ENCODE measurements around the gene PCARE. TPM values are rescaled to one million over a fixed set of nuclear protein-coding genes. Genes with fewer than 3 reads are reported as not detected.

PCARE gene
- polyA plus RNA-seq, 1 donor from 2014 or later: not detected

DNA sequence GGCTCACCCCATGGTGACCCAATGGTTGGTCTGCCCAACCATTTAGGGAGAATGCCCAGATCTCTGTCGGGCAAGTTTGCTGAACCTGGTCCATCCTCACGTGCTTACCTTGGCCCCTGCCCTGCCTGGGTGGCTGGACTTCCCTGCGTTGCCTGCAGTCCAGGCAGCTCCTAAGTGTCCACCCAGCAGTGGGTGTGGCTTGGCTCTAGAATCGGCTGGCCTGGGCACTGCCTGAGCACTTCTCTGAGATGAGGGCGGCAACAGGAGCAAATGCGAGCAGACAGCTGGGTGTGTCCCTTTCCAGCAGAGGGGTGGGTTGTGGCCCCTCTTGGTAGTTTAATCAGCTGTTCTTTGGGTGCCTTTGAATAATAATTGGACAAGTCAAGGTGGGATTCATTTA lies 11.3 kb downstream of the PCARE start:
- TF ChIP-seq MXI1 (conservative IDR thresholded peaks at IDR 0.05; ENCODE audit: poor library complexity, severe bottlenecking): no peak
- no peaks in the 10 kb centered on the region for H3F3A ChIP-seq (ENCODE audit: insufficient read depth, low read length, poor library complexity, severe bottlenecking)
- H4K20me1 ChIP-seq (ENCODE audit: insufficient read depth): no peaks in the 10 kb centered on the region
- no peaks in the 10 kb centered on the region for H3K27me3 ChIP-seq (ENCODE audit: insufficient read depth, low read depth, low read length)
- no peaks in the 10 kb centered on the region for H3K9me3 ChIP-seq (ENCODE audit: low read length)
- no peak overlapping the region for H3K27ac ChIP-seq (ENCODE audit: low read length)
- no peaks in the 10 kb centered on the region for H3K36me3 ChIP-seq (ENCODE audit: insufficient read depth, low read length)
- H3K79me2 ChIP-seq (replicated peaks; ENCODE audit: insufficient read depth, low read length): no peaks in the 10 kb centered on the region
- H3K4me3 ChIP-seq (ENCODE audit: low read length): no peak overlapping the region
- H3K9me2 ChIP-seq (ENCODE audit: insufficient read depth, low read length): no peaks in the 10 kb centered on the region
- H3K4me2 ChIP-seq (ENCODE audit: low read length): no peak overlapping the region
- no peak overlapping the region for H3K9ac ChIP-seq (ENCODE audit: low read length)
- no peak overlapping the region for H2AFZ ChIP-seq (ENCODE audit: low read depth, low read length)

DNA sequence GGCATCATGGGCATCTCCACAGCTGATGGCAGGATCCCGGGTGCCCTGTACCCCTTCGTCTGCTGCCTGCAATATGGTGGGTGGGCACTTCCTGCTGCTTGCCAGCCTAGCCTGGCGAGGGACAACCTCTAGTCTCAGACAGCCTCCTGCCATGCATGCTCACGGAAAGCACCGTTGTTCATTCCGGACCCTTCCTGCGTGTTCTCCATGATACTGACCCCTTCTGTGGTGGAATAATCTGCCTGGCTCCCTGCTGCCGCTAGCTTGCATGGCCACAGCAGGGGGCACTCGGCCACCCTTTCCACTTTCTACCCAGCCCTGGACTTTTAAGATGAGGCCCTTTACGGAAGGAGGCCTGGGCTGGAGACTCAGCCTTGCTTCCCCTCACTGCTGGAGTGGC lies 12.0 kb downstream of the PCARE start:
- Histone ChIP-seq H3K9ac (ENCODE audit: low read length) (no peak overlapping the region), H3K27ac (ENCODE audit: low read length) (no peak overlapping the region)
- TF ChIP-seq EP300 (conservative IDR thresholded peaks at IDR 0.05; ENCODE audit: poor library complexity, severe bottlenecking): no peak
- TF ChIP-seq TAF1 (IDR thresholded peaks at IDR 0.05; ENCODE audit: low read depth): no peak
- no peak for TF ChIP-seq RAD21 (conservative IDR thresholded peaks at IDR 0.05)
- no peak for TF ChIP-seq EZH2 (IDR thresholded peaks at IDR 0.05; ENCODE audit: borderline replicate concordance, insufficient read depth, low read length, poor library complexity, severe bottlenecking)
- no peak for TF ChIP-seq CTCF (IDR thresholded peaks at IDR 0.05; ENCODE audit: poor library complexity, severe bottlenecking)
- TF ChIP-seq POLR2AphosphoS5 (IDR thresholded peaks at IDR 0.05): no peak
- no peak for TF ChIP-seq MXI1 (conservative IDR thresholded peaks at IDR 0.05; ENCODE audit: poor library complexity, severe bottlenecking)
- TF ChIP-seq, protein P1, sequence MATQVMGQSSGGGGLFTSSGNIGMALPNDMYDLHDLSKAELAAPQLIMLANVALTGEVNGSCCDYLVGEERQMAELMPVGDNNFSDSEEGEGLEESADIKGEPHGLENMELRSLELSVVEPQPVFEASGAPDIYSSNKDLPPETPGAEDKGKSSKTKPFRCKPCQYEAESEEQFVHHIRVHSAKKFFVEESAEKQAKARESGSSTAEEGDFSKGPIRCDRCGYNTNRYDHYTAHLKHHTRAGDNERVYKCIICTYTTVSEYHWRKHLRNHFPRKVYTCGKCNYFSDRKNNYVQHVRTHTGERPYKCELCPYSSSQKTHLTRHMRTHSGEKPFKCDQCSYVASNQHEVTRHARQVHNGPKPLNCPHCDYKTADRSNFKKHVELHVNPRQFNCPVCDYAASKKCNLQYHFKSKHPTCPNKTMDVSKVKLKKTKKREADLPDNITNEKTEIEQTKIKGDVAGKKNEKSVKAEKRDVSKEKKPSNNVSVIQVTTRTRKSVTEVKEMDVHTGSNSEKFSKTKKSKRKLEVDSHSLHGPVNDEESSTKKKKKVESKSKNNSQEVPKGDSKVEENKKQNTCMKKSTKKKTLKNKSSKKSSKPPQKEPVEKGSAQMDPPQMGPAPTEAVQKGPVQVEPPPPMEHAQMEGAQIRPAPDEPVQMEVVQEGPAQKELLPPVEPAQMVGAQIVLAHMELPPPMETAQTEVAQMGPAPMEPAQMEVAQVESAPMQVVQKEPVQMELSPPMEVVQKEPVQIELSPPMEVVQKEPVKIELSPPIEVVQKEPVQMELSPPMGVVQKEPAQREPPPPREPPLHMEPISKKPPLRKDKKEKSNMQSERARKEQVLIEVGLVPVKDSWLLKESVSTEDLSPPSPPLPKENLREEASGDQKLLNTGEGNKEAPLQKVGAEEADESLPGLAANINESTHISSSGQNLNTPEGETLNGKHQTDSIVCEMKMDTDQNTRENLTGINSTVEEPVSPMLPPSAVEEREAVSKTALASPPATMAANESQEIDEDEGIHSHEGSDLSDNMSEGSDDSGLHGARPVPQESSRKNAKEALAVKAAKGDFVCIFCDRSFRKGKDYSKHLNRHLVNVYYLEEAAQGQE (IDR thresholded peaks at IDR 0.05; ENCODE audit: borderline replicate concordance): no peak
- no peak for TF ChIP-seq SMC3 (conservative IDR thresholded peaks at IDR 0.05; ENCODE audit: poor library complexity)

DNA sequence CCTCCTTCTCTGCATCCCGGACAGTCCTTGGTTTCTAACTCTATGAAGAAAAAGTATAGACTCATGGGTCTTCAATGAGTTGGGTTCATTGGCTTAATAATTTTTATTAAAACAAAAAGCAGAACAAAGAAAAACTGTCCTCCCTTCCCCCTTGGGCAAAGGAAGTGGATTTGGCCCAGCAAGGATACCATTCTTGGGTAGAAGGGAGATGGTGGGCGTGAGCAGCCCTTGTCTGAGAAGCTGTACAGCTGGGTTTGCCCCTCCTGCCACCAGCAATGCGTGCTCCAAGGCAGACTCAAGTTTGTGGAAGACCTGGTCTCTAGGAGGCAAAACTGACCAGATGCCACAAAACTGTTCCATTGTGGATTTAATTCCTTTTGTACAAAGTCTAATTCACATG lies 12.7 kb downstream of the PCARE start:
- no peaks in the 10 kb centered on the region for H3K36me3 ChIP-seq (ENCODE audit: insufficient read depth, low read length)
- TF ChIP-seq RAD21 (conservative IDR thresholded peaks at IDR 0.05) (no peak), MXI1 (conservative IDR thresholded peaks at IDR 0.05; ENCODE audit: poor library complexity, severe bottlenecking) (no peak), EZH2 (IDR thresholded peaks at IDR 0.05; ENCODE audit: borderline replicate concordance, insufficient read depth, low read length, poor library complexity, severe bottlenecking) (no peak), SMC3 (conservative IDR thresholded peaks at IDR 0.05; ENCODE audit: poor library complexity) (no peak), TAF1 (IDR thresholded peaks at IDR 0.05; ENCODE audit: low read depth) (no peak), CTCF (IDR thresholded peaks at IDR 0.05; ENCODE audit: poor library complexity, severe bottlenecking) (no peak), EP300 (conservative IDR thresholded peaks at IDR 0.05; ENCODE audit: poor library complexity, severe bottlenecking) (no peak), POLR2AphosphoS5 (IDR thresholded peaks at IDR 0.05) (no peak)
- TF ChIP-seq, protein P1 (IDR thresholded peaks at IDR 0.05; ENCODE audit: borderline replicate concordance): no peak
- no peak overlapping the region for H3K4me3 ChIP-seq (ENCODE audit: low read length)
- H3F3A ChIP-seq (ENCODE audit: insufficient read depth, low read length, poor library complexity, severe bottlenecking): no peaks in the 10 kb centered on the region
- H3K9me3 ChIP-seq (ENCODE audit: low read length): no peaks in the 10 kb centered on the region
- H4K20me1 ChIP-seq (ENCODE audit: insufficient read depth): no peaks in the 10 kb centered on the region
- H3K27ac ChIP-seq (ENCODE audit: low read length): no peak overlapping the region
- no peak overlapping the region for H3K9ac ChIP-seq (ENCODE audit: low read length)
- no peaks in the 10 kb centered on the region for H3K27me3 ChIP-seq (ENCODE audit: insufficient read depth, low read depth, low read length)
- H3K79me2 ChIP-seq (replicated peaks; ENCODE audit: insufficient read depth, low read length): no peaks in the 10 kb centered on the region
- no peak overlapping the region for H2AFZ ChIP-seq (ENCODE audit: low read depth, low read length)
- no peaks in the 10 kb centered on the region for H3K9me2 ChIP-seq (ENCODE audit: insufficient read depth, low read length)
- no peak overlapping the region for H3K4me2 ChIP-seq (ENCODE audit: low read length)

More for the DNA sequence above, 12.0 kb downstream of the PCARE start:
- Histone ChIP-seq H3K79me2 (replicated peaks; ENCODE audit: insufficient read depth, low read length) (no peaks in the 10 kb centered on the region), H4K20me1 (ENCODE audit: insufficient read depth) (no peaks in the 10 kb centered on the region), H3K36me3 (ENCODE audit: insufficient read depth, low read length) (no peaks in the 10 kb centered on the region), H3K4me3 (ENCODE audit: low read length) (no peak overlapping the region), H3K27me3 (ENCODE audit: insufficient read depth, low read depth, low read length) (no peaks in the 10 kb centered on the region), H3F3A (ENCODE audit: insufficient read depth, low read length, poor library complexity, severe bottlenecking) (no peaks in the 10 kb centered on the region), H3K9me3 (ENCODE audit: low read length) (no peaks in the 10 kb centered on the region), H2AFZ (ENCODE audit: low read depth, low read length) (no peak overlapping the region), H3K9me2 (ENCODE audit: insufficient read depth, low read length) (no peaks in the 10 kb centered on the region), H3K4me2 (ENCODE audit: low read length) (no peak overlapping the region)

Measured in neural cell (in vitro differentiated cells).